ENCODE data around the gene BLOC1S6. TPM values are rescaled to one million over a fixed set of nuclear protein-coding genes. Genes with fewer than 3 reads are reported as not detected.

Gene BLOC1S6
- total and polyA plus RNA-seq, 2 of the 8 experiments (the other 6 are each of a cell fraction or from before 2014, with no cell fraction given): 4.5 to 28.8 TPM

- DNase-seq (ENCODE audit: low read depth in 1 of 2, low spot score in 2 of 2): no peak
- no peak overlapping the region for H2BK5ac ChIP-seq (ENCODE audit: low read depth, low read length)
- H3K4me3 ChIP-seq (ENCODE audit: extremely low read depth in 1 of 4, insufficient read depth in 2 of 4, low read depth in 3 of 4, low read length in 4 of 4): no peak overlapping the region
- H3K79me2 ChIP-seq (ENCODE audit: control insufficient read depth in 1 of 2, insufficient read depth in 2 of 2, low read length in 2 of 2): no peaks in the 10 kb centered on the region
- no peaks in the 10 kb centered on the region for H3K23me2 ChIP-seq (ENCODE audit: low read depth, low read length)
- no peak overlapping the region for H3K23ac ChIP-seq (ENCODE audit: insufficient read length)
- no peak overlapping the region for H3K27ac ChIP-seq (ENCODE audit: low read depth, low read length)
- H3K56ac ChIP-seq (replicated peaks; ENCODE audit: insufficient read length, low read depth, low read length): no peak overlapping the region
- no peak overlapping the region for H3K18ac ChIP-seq (ENCODE audit: extremely low read depth, low read length)
- H4K8ac ChIP-seq (ENCODE audit: extremely low read depth, insufficient read depth, low read length): no peak overlapping the region
- H3K4me2 ChIP-seq (ENCODE audit: insufficient read depth in 1 of 2, low read depth in 2 of 2, low read length in 2 of 2): no peak overlapping the region
- H3K79me1 ChIP-seq (ENCODE audit: low read depth, low read length): no peaks in the 10 kb centered on the region
- H2BK120ac ChIP-seq (replicated peaks; ENCODE audit: low read depth, low read length): no peak overlapping the region
- H2BK12ac ChIP-seq (ENCODE audit: low read depth, low read length): no peak overlapping the region
- 91% methylated on average over 3 of the region's 3 CpGs; no CpG with 5 or more reads in 1 of the 2 experiments for WGBS, 2 experiments (ENCODE audit: extremely low coverage in 1 of 2, insufficient coverage in 1 of 2, insufficient read length in 1 of 2, insufficient replicate concordance in 2 of 2, low coverage in 1 of 2, low lambda C conversion rate in 2 of 2, missing lambda C conversion rate in 1 of 2)
- no peaks in the 10 kb centered on the region for H3K4me1 ChIP-seq (replicated peaks in 1 of 4; ENCODE audit: control insufficient read depth in 3 of 4, insufficient read depth in 4 of 4, low read length in 3 of 4)
- H3K9me3 ChIP-seq (ENCODE audit: insufficient read depth in 2 of 2, low read depth in 1 of 2, low read length in 1 of 2): no peaks in the 10 kb centered on the region
- H4K91ac ChIP-seq (replicated peaks; ENCODE audit: insufficient read length, low read length): no peak overlapping the region
- TF ChIP-seq KDM1A (IDR thresholded peaks at IDR 0.05; ENCODE audit: borderline replicate concordance, low read length) (no peak), RFX5 (IDR thresholded peaks at IDR 0.05; ENCODE audit: borderline replicate concordance, low read depth, low read length) (no peak), HDAC2 (IDR thresholded peaks at IDR 0.05; ENCODE audit: borderline replicate concordance in 1 of 2, low read depth in 2 of 2, low read length in 2 of 2) (no peak), ATF2 (IDR thresholded peaks at IDR 0.05; ENCODE audit: low read length) (no peak), SIX5 (IDR thresholded peaks at IDR 0.05; ENCODE audit: low read depth, low read length) (no peak), USF2 (IDR thresholded peaks at IDR 0.05; ENCODE audit: low read length) (no peak), CHD2 (IDR thresholded peaks at IDR 0.05; ENCODE audit: low read length) (no peak), POLR2AphosphoS5 (IDR thresholded peaks at IDR 0.05; ENCODE audit: low read depth, low read length) (no peak)
- ChIA-PET CTCF (ENCODE audit: partially characterized antibody) (no interaction called here), POLR2A (ENCODE audit: partially characterized antibody) (no interaction called here)
- no peak overlapping the region for H3K9ac ChIP-seq (replicated peaks in 1 of 4; ENCODE audit: extremely low read depth in 1 of 4, low read depth in 3 of 4, low read length in 3 of 4)
- FAIRE-seq: no peak
- H3K27me3 ChIP-seq (replicated peaks in 1 of 4; ENCODE audit: control insufficient read depth in 3 of 4, extremely low read depth in 1 of 4, insufficient read depth in 3 of 4, low read length in 3 of 4): no peaks in the 10 kb centered on the region; a peak in 1 of 7 replicates
- H3K14ac ChIP-seq (ENCODE audit: insufficient read length): no peak overlapping the region
- H4K5ac ChIP-seq (ENCODE audit: insufficient read length, low read depth, low read length): no peak overlapping the region
- no peak overlapping the region for H2AK5ac ChIP-seq (ENCODE audit: low read depth, low read length)
- no peak overlapping the region for H3K4ac ChIP-seq (replicated peaks; ENCODE audit: insufficient read length, low read depth, low read length)
- H2BK15ac ChIP-seq (ENCODE audit: low read length): no peak overlapping the region
- no peak overlapping the region for H2BK20ac ChIP-seq (ENCODE audit: low read length)
- no peaks in the 10 kb centered on the region for H4K20me1 ChIP-seq (replicated peaks in 1 of 2; ENCODE audit: control insufficient read depth in 1 of 2, insufficient read depth in 2 of 2, low read length in 2 of 2)
- no peak overlapping the region for H2AFZ ChIP-seq (ENCODE audit: low read length)
- H3K36me3 ChIP-seq (ENCODE audit: control insufficient read depth in 2 of 4, insufficient read depth in 4 of 4, low read length in 3 of 4): no peaks in the 10 kb centered on the region
These were observed 35.5 kb upstream of the BLOC1S6 start for GRCh38 chr15:45551676-45552075.

All from H1 (cell line).